PC-9 (cell line): ENCODE measurements around the gene CLDN9. TPM values are rescaled to one million over a fixed set of nuclear protein-coding genes. Genes with fewer than 3 reads are reported as not detected.

Source experiments
- BruUV-seq: library from RNA; stranded (reverse); fragments of 400-500 nt; replicated peaks from 2 replicates; lab custom pipeline; 2021; lab: Mats Ljungman, UMichigan
- CTCF ChIA-PET: fragments of 300-600 bp; sonication (Branson Sonifier 250); formaldehyde crosslinking; loops from one replicate; lab custom pipeline; 2022; ENCODE audit warnings: antibody characterized with exemption; lab: Charles Lee
- POLR2A ChIA-PET: fragments of 300-600 bp; sonication (Branson Sonifier 250); formaldehyde crosslinking; loops from one replicate; lab custom pipeline; 2022; ENCODE audit warnings: antibody characterized with exemption; ENCODE audit not compliant: unreplicated experiment; lab: Charles Lee
- DNase-seq, 2 experiments: peaks; one replicate each; pipeline versions ENCODE4 v3.0.0 to v3.0.0-alpha.2; 2015 to 2022; ENCODE audit warnings: mixed read lengths in 1 of 2
- H2AFZ ChIP-seq: fragments of 200-600 bp; sonication (generic); 2 replicates; pipeline ENCODE4 v1.8.1; 2017; ENCODE audit warnings: antibody characterized with exemption
- H3F3A ChIP-seq: fragments of 200-600 bp; sonication (generic); 2 replicates; pipeline ENCODE4 v1.8.1; 2017; ENCODE audit warnings: antibody characterized with exemption, mild to moderate bottlenecking, low read depth; ENCODE audit not compliant: insufficient read depth
- H3K27ac ChIP-seq: fragments of 200-600 bp; sonication (generic); 2 replicates; pipeline ENCODE4 v1.6.1; 2016; ENCODE audit warnings: mixed run types
- H3K27me3 ChIP-seq: fragments of 200-600 bp; sonication (generic); 2 replicates; pipeline ENCODE4 v1.6.1; 2016; ENCODE audit warnings: low read depth, mixed run types; ENCODE audit not compliant: insufficient read depth
- H3K36me3 ChIP-seq: fragments of 200-600 bp; sonication (generic); 2 replicates; pipeline ENCODE4 v1.6.1; 2016; ENCODE audit warnings: low read depth, mixed run types
- H3K4me1 ChIP-seq: fragments of 200-600 bp; sonication (generic); replicated peaks from 2 replicates; pipeline ENCODE4 v1.6.1; 2016; ENCODE audit warnings: mixed run types; ENCODE audit not compliant: insufficient read depth
- H3K4me2 ChIP-seq: fragments of 200-600 bp; sonication (generic); 2 replicates; pipeline ENCODE4 v1.6.1; 2017; ENCODE audit warnings: mixed run types
- H3K4me3 ChIP-seq: fragments of 200-600 bp; sonication (generic); 2 replicates; pipeline ENCODE4 v1.6.1; 2016; ENCODE audit warnings: mixed run types
- H3K79me2 ChIP-seq: fragments of 200-600 bp; sonication (generic); 2 replicates; pipeline ENCODE4 v1.6.1; 2017; ENCODE audit warnings: low read depth, mixed run types
- H3K9me2 ChIP-seq: fragments of 200-600 bp; sonication (generic); 2 replicates; pipeline ENCODE4 v1.8.1; 2017; ENCODE audit warnings: mild to moderate bottlenecking; ENCODE audit not compliant: insufficient read depth
- H3K9me3 ChIP-seq: fragments of 200-600 bp; sonication (generic); 2 replicates; pipeline ENCODE4 v1.8.1; 2016; ENCODE audit warnings: low read depth; ENCODE audit not compliant: insufficient read depth
- H4K20me1 ChIP-seq: fragments of 200-600 bp; sonication (generic); 2 replicates; pipeline ENCODE4 v1.8.1; 2017; ENCODE audit not compliant: insufficient read depth
- EZH2 ChIP-seq: fragments of 200-600 bp; sonication (generic); IDR thresholded peaks from 2 replicates; pipeline ENCODE4 v1.8.0; 2017; ENCODE audit warnings: antibody characterized with exemption, low read depth
- intact Hi-C: fragments of 100-400 bp; cut with micrococcal nuclease; formaldehyde crosslinking; loops from one replicate; pipeline ENCODE4 v1.10.0; 2022; ENCODE audit not compliant: unreplicated experiment
- total RNA-seq: library from RNA; stranded (reverse); gene quantifications from 2 replicates; pipeline ENCODE4 v1.2.3, GENCODE V29; 2021
- TF ChIP-seq, protein P1 (sequence below): fragments of 200-600 bp; sonication (generic); conservative IDR thresholded peaks from 2 replicates; pipeline ENCODE4 v1.6.1; 2017; ENCODE audit warnings: mixed run types, antibody characterized with exemption, mild to moderate bottlenecking, moderate library complexity

Gene CLDN9
- total RNA-seq, 1 experiment from 2014 or later: 16.4 TPM

DNA sequence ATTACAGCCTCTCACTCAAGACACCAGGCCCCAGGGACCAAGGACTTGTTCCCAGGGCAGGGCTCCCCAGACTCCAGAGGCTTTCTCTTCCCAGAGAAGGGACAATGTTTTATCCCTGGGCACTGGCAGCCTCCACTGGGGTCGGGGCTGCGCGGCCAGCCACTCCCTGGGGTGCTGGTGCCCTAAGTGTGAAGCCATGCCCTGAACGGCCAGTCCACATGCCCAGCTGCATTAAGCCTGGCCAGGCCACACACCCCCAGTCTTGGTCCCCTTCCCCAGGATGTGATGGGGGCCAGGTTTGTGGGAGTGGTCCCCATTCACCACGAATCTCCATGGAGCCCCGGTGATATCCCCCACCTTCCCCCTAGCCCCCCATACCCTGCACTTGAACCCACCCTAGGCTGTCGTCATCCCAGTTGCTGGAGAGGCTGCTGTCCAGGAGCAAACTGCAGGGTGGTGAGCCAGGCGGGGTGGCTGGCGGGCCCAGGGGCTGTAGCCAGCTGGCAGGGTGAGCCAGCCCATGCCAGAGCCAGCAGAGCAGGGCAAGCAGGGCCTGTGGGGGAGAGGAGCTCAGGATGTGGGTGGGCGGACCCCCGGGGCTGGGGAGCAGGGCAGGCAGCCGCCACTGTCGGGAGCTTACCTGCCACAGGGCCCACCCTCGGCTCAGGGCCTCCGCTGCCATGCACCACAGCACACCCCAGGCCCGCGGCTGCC lies 39.0 kb upstream of the CLDN9 start:
- intact Hi-C loops: no loop called here
- no peak for TF ChIP-seq EZH2
- TF ChIP-seq, protein P1, sequence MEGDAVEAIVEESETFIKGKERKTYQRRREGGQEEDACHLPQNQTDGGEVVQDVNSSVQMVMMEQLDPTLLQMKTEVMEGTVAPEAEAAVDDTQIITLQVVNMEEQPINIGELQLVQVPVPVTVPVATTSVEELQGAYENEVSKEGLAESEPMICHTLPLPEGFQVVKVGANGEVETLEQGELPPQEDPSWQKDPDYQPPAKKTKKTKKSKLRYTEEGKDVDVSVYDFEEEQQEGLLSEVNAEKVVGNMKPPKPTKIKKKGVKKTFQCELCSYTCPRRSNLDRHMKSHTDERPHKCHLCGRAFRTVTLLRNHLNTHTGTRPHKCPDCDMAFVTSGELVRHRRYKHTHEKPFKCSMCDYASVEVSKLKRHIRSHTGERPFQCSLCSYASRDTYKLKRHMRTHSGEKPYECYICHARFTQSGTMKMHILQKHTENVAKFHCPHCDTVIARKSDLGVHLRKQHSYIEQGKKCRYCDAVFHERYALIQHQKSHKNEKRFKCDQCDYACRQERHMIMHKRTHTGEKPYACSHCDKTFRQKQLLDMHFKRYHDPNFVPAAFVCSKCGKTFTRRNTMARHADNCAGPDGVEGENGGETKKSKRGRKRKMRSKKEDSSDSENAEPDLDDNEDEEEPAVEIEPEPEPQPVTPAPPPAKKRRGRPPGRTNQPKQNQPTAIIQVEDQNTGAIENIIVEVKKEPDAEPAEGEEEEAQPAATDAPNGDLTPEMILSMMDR: no peak
- CTCF ChIA-PET: no interaction called here

DNA sequence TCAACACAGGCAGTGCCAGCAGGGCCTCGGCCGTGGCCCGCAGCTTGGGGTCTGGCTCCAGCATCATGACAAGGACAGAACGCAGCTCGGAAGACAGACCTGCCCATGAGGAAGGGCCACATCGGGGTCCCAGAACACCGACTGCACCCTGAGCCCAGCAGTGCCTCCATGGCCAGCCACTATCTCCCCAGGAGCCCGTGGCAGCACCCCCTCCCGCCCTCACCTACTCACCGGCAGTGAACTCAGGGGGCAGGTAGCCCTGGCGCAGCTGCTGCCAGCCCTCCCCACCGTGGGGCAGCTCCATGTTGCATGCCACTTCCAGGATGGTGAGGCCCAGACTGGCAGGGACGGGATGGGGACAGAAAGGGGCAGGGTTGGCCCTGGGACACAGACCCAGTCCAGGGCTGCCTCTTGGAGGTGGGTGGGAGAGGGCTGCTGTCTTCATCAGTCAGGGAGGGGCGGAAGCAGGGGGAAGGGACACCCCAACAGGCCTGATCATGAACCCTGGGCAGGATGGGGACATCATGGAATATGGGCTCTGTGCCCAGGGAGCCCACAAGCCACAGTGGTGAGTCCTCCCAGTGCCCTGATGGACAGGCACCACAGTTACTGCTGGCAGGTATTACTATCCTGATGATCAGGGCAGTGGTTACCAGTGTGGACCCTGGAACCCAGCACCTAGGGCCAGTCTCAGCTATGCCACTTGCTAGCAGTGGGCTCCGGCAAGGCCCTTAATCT lies 38.2 kb upstream of the CLDN9 start:
- no peaks in the 10 kb centered on the region for H3K9me2 ChIP-seq
- intact Hi-C loops: no loop called here
- H2AFZ ChIP-seq: no peak overlapping the region
- H3K36me3 ChIP-seq: no peaks in the 10 kb centered on the region
- DNase-seq: no peak
- POLR2A ChIA-PET: no interaction called here
- H3K27ac ChIP-seq: no peak overlapping the region
- H3K79me2 ChIP-seq: peaks cover 11% of the 10 kb centered on the region; the same call in 1 of the 2 replicates
- no peak for TF ChIP-seq EZH2
- TF ChIP-seq, protein P1: no peak
- no peak overlapping the region for H3K4me3 ChIP-seq
- H3K27me3 ChIP-seq: no peaks in the 10 kb centered on the region
- peaks cover 4% of the 10 kb centered on the region for H3K4me1 ChIP-seq
- CTCF ChIA-PET: no interaction called here
- BruUV-seq: no TSS peak
- H3F3A ChIP-seq: peaks cover 19% of the 10 kb centered on the region; the same call in 1 of the 2 replicates
- no peaks in the 10 kb centered on the region; the same call in 1 of the 2 replicates for H4K20me1 ChIP-seq
- H3K4me2 ChIP-seq: no peak overlapping the region
- no peaks in the 10 kb centered on the region for H3K9me3 ChIP-seq

More for the DNA sequence above, 39.0 kb upstream of the CLDN9 start:
- Histone ChIP-seq H3K9me3 (no peaks in the 10 kb centered on the region), H3K27me3 (no peaks in the 10 kb centered on the region), H3K4me2 (no peak overlapping the region), H3K79me2 (peaks cover 6% of the 10 kb centered on the region; the same call in 1 of the 2 replicates), H3F3A (peaks cover 19% of the 10 kb centered on the region; the same call in 1 of the 2 replicates), H3K4me3 (no peak overlapping the region), H3K4me1 (no peaks in the 10 kb centered on the region; the same call in 1 of the 2 replicates), H2AFZ (no peak overlapping the region), H3K36me3 (no peaks in the 10 kb centered on the region), H3K9me2 (no peaks in the 10 kb centered on the region), H3K27ac (no peak overlapping the region), H4K20me1 (no peaks in the 10 kb centered on the region; the same call in 1 of the 2 replicates)
- BruUV-seq: no TSS peak
- no peak for DNase-seq
- POLR2A ChIA-PET: no interaction called here

DNA sequence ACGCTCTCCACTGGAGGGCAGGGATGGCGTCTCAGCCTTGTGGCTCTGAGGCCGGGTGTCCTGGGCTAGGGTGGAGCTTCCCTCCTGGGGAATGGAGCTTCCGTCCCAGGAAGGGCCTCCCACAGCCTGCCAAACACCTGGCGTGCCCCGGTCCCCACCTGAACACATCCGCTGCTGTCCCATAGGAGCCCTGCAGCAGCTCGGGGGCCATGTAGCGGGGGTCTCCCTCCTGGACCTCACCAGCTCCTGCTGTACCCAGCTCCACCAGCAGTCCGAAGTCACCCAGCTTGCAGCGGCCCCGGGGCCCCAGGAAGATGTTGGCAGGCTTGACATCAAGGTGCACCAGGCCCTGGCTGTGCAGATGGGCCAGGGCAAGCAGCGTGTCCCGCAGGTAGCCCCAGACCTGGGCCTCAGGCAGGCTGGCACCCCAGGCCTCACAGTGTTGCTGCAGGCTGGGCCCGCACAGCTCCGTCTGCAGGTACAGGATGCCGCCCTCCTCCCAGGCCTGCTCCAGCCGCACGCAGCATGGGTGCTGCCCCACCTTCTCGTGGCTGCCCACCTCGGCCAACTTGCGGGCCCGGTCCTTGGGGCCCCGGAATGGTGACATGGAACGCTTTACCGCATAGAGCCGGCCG lies 37.4 kb upstream of the CLDN9 start:
- Histone ChIP-seq H3K4me3 (no peak overlapping the region), H3K4me1 (peaks cover 6% of the 10 kb centered on the region), H3K4me2 (no peak overlapping the region), H3K9me3 (no peaks in the 10 kb centered on the region), H3K9me2 (no peaks in the 10 kb centered on the region), H2AFZ (no peak overlapping the region), H3K36me3 (no peaks in the 10 kb centered on the region), H4K20me1 (no peaks in the 10 kb centered on the region; the same call in 1 of the 2 replicates), H3K27me3 (no peaks in the 10 kb centered on the region), H3F3A (peaks cover 17% of the 10 kb centered on the region; the same call in 1 of the 2 replicates), H3K27ac (no peak overlapping the region), H3K79me2 (peaks cover 15% of the 10 kb centered on the region)
- DNase-seq: no peak
- BruUV-seq: no TSS peak
- POLR2A ChIA-PET: no interaction called here
- CTCF ChIA-PET: no interaction called here
- TF ChIP-seq EZH2: no peak
- TF ChIP-seq, protein P1: no peak
- intact Hi-C loops: no loop called here
